ENCODE measurements around the gene TFAM.

TFAM gene

DNA sequence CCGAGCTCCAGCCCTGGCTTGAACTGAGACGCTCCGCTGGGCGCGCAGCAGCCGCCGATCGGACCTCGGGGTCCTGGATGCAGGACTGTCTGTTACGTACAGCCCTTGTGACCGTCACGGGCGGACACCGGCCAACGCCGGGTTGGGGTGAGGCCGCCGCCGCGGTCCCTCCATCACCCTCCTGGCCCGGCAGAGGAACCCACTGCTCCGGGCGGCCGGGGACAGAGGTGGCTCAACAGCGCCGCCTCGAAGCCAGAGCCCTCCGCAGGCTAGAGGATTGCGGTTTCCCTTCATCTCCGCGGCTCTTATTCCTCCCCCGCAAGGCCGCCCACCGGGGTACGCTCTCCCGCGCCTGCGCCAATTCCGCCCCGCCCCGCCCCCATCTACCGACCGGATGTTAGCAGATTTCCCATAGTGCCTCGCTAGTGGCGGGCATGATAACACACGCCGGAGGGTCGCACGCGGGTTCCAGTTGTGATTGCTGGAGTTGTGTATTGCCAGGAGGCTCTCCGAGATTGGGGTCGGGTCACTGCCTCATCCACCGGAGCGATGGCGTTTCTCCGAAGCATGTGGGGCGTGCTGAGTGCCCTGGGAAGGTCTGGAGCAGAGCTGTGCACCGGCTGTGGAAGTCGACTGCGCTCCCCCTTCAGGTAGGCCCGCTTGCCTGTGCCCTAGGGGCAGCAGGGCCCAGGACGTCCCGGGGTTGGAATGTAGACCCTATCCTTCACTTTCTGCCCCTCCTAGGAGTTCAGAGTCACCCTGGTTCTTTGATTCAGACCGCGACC is at the start of gene TFAM:
Gene TFAM (plus strand): TSS at position 412 of the 785 bp plus-strand sequence. CDS start 138 bp downstream, at position 550.
- DNase-seq: peak; percentile 69 to 77

DNA sequence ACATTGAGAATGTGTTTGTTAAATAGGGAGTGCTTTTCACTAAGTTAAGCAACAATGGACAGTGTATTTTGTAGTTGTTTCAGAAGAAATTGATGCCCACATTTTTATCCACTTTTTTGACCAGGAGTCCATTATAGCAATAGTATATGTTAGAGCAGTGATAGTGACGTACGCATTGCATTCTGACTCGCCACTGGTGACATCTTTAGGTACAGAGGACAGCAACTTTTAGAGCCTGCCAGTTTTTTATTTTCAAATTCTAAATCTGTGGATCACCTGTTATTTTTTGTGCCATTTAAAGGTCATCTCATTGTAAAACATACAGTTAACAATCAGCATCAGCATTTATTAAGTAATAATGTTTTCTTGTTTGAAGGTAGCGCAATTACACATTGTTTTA is 49.0 kb upstream of the TFAM start:
- no peak for DNase-seq

DNA sequence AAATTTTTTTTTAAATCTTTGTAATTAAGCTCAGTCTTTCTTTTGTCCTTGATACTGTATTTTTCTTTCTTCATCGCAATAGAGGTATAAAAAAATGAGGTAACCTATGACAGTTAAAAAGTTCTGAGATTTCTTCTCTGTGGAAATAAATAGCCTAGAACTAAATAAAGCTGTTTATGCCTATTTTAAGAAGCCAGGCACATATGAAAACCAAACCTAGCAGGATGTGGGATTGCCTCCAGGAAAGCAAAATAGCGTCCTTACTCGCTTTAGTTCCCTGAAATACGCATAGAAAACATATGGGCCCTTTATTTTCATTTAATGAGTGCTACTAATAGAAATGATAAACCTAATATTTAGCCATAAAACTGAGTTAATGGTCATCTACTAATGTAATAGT is 43.8 kb upstream of the TFAM start:
- DNase-seq: no peak

DNA sequence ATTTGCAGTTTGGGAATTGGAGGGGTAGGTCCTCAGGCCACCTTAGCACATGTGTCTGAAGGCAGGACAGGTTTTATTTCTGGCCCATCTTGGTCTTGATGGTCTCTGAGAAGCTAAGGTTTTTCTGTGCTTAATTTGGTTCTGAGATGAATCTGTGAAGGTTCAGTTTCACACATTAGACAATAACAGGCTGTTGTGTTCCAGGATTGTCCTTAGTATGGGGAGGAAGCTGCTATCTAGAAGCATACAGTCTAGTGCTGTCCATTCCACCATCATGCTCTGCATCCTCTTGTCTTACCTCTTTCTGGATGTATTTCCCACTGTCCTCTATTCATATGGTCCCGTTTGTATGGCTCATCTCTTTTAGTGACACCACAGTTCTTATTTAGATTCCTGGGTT is 43.3 kb upstream of the TFAM start:
- DNase-seq: no peak

DNA sequence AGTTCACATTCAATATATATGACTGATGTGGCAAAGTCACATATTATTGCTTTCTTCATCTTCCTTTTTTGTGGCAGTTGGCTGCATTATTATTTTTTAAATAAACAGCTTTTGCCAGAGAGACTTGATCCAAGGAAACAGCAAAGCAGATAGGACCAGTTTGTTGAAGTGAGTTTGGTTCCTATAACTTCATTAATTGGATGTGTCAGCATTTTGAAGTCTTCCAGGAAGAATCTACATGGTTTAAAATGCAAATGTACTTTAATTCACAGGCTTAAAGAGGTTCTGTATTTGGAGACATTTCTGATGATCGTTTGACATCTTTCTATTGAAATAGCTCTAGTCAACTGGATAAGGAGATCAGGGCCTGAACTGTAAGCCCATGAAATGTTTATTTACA is 37.2 kb upstream of the TFAM start:
- DNase-seq: no peak

DNA sequence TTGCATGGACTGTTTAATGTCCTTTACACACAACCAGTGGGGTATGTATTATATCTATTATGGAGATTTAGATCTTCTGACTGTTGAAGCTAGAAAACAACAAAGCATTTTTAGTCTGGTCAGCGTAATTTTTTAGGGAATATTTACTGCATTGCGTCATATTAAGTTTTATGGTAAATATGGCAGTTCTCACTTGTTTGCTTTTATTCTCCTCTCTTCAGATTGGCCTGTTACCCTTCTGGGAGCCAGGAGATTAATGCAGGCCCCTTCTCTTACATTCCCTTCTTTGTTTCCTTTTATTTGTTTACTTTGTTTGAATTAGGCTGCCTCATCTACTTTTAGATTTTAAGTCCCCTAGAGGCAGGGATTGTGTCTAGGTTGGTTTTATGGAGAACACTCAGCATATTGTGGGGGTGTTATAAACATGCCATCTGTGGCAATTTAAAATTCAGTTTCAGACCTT is 36.6 kb upstream of the TFAM start:
- no peak for DNase-seq

DNA sequence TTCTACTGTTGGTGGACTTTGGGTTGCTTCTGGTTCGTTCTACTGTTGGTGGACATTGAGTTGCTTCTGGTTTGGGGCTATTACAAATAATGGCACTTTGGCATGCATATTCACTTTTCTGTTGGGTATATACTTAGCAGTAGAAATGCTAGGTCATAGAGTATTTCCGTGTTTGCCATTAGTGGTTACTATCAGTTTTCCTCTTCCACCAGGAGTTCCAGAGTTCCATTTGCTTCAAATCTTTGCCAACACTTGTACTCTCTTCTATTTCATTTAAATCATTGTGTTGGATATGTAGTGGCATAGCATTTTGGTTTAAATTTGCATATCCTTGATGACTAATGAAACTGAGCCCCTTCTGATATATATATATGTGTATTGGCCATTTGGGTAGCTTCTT is 35.2 kb upstream of the TFAM start:
- no peak for DNase-seq

DNA sequence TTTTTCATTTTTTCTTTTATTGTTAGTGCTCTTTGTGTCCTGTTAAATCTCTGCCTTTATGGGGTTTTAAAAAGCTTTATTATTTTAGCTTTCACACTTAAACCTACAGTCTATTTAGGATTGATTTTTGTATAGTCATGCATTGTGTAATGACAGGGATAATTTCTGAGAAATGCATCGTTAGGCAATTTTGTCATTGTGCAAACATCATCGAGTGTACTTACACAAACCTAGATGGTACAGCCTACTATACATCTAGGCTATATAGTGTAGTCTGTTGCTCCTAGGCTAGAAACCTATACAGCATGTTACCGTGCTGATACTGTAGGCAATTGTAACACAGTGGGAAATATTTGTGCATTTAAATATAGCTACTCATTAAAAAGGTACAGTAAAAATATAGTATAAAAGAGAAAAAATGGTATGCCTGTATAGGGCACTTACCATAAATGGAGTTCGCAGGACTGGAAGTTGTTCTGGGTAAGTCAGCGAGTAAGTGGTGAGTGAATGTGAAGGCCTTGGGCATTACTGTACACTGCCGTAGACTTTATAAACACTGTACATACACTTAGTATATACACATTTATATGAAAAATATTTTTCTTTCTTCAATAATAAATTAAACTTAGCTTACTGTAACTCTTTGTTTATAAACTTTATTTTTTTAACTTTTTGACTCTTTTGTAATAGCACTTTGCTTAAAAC is 34.4 kb upstream of the TFAM start:
- DNase-seq: no peak

DNA sequence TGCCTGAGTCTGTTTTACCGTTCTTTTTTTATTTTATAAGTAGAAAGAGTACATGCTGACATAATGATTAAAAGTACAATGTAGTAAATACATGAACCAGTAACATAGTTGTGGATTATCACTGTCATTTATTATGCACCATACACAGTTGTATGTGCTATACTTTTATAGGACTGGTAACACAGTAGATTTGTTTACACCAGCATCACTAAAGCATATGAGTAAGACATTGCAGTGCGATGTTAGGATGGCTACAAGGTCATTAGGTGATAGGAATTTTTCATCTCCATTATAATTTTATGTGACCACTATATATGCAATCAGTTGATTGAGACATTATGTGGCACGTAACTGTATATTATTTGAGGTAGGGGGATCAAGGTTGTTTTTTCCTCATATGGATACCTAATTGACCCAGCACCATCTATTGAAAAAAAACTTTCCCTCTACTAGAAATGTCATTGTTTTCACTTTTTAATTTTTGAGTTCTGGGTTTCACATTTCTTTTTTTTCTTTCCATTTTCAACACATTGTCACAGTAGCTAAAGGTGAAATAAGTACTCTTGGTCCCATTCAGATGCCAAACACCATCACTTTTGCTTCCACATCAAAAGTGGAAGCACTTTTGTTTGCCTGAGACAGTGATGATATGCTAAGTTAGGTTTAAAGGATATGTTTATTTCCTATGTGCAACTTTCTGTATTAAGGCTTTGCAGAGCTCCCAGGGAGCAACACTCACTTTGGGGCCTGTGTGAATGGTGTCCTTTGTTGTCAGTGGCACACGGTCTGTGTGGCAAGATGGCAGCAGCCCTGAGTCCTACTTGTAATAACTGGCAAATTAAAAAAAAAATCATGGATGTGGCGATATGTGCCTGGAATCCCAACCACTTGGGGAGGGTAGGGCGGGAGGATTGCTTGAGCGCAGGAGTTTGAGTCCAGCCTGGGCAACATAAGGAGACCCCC is 33.3 kb upstream of the TFAM start:
- no peak for DNase-seq

DNA sequence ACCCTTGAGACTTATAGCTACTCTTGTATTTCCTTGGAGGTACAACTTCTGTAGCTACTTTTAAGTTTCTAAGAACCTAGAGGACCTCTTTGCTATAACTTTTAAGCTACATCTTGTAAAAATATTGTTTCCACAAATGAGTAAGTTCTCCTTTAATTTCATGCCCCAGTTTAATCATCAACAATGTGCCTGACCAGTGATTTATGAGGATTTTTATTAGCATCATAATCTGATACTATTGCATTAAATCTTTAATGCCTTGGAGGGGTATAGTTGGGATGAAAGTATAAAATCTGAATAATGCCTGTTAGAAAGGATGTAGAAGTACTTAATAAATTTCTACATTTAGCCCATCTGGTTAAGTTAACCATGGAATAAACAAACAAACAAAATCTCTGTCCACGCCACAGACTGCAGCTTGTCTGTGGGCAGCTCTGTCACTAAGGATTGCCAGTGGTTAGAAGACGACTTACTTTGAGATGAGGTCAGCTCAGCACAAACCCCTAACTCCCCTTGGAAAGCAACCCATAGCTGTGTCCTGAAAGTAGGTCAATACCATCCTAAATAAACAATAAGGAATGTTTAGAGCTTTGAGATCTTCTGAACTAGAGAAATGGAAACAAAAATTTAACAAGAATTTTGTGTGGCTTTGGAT is 32.1 kb upstream of the TFAM start:
- DNase-seq: no peak

DNA sequence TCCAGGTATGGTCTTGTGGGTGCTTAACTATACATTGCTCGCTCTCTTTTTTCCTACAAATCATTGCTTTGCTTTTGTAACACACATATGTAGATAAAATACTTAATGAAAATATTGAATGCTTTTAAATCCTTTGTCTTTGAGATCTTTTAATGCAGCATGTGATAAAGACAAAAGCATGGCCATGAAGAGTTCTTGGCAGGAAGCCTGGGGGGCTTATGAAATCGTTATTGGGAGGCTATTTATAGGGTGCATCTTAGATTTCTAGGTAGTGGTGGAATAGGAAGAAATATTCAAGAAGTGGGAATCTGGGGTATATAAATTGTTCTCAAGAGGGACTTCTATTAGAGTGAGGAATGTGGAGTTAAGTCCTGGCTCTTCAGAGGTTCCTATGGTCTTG is 28.5 kb upstream of the TFAM start:
- no peak for DNase-seq

DNA sequence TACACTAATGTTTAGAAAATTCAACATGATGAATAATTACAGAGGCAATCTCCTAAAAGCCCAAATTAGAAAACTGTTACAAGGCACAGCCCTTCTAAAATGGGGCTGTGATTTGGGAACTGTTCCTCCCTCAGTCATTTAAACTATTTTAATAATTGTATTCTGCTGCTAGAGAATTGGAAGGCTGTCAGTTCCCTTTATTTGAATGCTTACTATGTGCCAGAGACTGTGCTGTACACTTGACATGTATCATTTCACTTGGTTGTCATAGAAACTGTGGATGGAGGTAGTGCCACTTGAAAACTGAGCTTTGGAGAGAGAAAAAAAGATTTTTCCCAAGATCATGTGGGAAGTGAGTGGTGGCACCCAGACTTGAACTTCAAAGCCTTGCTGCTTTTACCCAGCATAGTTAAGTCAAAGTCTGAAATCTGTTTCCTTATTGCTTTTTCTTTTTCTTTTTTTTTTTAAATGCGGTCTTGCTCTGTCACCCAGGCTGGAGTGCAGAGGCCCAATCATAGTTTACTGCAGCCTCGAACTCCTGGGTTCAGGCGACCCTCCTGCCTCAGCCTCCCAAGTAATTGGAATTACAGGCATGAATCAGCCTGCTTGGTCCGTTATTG is 26.8 kb upstream of the TFAM start:
- DNase-seq: no peak

DNA sequence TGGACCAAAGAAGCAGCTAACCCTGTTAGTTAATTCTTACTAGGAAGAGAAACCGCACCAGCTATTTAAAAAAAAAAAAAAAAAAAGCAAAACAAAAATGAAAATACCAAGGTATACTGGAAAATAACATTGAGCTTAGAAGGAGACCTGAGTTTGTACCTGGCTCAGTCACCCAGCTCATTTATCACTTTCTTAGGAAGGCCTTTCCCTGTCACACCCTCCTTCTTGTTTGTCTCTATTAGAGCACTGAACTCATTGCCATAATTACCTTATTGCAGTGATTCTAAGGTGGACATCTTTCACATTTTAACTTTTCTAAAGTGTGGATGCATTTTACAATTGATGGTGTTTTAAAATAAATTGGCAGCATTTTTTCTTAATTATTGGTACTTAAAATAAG is 26.3 kb upstream of the TFAM start:
- no peak for DNase-seq

DNA sequence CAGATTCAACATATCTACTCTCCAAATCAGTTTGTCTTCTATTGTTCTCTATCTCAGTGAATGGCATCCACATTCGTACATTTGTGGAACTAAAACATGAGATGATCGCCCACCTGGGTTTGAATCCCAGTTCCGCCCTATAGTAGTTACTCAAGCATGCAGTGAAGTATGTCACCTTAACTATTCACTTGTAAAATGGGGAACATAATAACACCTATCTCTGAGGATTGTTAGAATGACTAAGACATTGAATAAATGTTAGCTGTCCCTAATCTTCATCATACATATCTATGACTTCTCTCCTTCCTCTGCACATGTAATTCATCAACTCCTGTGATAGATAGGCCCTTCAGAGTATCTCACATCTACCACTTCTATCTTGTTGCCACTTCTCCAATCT is 25.7 kb upstream of the TFAM start:
- DNase-seq: no peak

DNA sequence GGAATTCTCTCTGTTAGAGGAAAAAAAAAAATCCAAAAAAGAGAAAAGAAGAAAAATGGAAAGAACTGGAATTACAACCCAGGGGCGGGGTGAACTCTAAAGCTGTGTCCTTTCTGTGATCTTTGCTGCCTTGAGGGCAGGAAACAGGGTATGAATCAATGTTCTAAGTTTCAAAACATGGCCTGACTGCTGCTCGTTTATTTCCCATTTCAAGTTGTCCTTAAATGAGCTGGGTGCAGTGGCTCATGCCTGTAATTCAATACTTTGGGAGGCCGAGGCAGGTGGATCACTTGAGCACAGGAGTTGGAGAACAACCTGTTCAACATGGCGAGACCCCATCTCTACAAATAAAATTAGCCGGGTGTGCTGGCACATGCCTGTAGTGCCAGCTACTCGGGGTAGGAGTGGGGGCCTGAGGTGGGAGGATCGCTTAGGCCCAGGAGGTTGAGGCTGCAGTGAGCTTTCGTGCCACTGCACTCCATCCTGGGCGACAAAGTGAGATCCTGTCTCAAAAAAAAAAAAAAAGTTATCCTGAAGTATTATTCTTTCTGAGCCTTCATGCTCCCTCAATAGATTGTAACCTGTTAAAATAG is 24.7 kb upstream of the TFAM start:
- no peak for DNase-seq

DNA sequence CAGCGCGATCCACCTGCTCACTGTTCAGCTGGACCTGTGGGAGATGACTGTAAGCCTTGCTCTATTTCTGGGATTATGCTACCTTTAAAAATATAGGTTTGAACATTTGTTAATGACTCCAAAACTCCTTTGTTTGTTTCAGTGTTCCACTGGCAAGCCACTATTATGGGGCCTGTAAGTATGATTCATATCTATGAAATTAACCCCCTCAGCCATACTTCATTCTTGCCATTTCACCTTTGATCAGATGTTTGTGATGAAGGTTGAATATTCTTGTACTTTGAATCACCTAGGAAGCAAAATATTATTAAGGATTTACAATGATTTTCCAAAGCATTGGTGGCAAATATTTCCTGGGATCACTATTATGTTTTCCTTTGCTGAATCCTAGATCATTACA is 23.9 kb upstream of the TFAM start:
- DNase-seq: no peak

DNA sequence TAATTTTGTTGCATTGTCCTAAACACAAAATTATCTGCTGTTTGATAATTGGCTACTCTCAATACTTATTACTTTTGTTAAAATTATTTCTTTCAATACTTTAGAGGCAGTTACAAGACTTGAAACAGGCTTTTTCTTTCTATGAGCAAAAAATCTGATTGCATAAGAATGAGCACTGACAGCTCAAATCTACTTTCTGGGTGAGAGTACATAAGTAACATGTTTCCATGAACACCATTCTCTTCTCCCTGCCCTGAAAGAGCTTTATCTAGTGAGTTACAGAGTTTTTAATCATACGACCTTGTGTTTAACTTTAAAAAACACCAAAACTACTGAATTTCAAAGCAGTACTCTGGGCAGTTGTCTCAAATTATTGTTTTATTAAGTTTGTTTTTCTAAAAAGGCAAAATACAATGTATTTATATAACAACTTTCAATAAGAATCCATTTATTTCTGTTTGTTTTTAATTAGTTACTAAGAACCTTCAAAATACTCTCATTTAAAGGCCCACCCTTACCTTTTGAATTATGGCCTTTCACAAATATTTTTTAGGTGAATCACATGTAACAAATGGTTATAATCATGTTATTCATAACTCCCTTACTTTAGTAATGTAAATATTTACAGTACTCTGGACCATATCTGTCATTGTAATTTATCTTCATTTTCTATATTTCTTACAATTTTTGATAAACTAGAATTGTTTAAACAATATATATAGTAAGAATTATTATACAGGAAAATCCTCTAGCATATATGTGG is 23.0 kb upstream of the TFAM start:
- no peak for DNase-seq

DNA sequence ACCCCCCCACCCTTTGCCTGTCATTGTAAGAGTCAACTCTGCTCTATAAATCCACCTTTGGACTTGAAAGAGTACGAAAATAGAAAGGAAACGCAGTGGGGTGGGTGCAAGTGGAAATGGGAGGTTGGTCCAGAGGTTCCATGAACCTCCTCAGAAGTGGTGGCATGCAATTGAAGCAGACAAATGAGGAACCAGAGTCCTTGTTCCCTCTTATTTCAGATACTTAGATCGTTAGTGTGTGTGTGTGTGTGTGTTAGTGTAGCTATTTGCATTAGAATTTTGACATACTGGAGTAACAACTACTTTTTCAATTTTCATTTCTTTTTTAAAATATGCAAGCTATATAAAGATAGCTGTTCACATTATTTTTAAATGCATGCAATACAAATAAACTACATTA is 18.1 kb upstream of the TFAM start:
- DNase-seq: no peak

DNA sequence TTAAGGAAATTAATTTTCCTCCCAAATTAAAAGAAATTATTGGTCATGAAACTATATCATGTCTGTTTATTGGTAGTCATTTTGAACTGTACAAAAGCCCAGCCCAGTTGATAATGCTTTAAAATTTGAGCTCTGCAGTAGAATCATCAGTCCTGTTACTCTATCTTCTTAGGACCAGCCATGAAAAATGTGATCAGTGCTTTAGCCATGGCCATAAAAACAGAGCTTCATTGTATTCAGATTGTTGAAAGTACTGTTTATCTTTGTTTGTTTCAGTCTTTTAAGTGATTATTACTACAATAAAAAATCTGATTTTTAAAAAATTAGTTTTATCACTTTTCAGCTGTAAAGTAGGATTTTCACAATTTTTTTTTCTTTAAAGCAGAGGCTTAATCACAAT is 13.7 kb upstream of the TFAM start:
- DNase-seq: no peak

DNA sequence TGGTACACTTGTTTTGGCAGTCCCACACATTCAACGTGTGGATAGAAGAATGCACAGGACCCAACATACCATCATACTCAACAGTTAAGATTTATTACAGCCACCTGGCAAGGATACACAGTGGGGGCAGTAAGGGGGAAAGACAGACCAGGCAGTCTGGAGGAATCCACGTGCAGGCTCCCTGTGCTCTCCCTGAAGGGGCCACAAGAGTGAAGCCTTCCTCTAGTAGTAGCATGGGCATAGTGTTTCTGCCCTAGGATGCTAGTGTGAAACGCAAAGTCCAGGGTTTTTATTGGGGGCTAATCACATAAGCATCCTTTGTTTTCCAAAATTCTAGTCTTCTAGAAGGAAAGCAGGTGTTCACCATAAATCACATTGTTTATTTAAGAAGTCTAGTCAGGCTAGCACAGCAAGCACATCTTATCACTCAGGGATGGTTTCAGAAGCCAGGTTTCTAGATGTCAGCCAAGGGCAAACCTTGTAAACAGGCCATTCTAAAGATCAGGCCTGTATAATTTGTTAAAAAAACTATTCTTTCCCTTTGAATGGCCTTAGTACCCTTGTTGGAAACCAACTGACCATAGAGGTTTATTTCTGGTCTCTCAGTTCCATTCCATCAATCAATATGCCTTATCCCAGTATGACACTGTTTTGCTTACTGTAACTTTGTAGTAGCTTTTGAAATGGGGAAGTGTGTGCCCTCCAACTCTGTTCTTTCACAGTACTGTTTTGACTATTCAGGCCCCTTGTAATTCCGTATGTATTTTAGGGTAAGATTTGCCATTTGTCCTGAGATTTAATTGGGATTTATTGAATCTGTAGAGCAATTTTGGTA is 12.4 kb upstream of the TFAM start:
- no peak for DNase-seq

All from NCI-H524 (cell line).